SIG-M5 (cell line): Measurements from ENCODE around the gene RASA2.
"Not testable (repeated sequence)": the region's sequence is repeated elsewhere in the genome, so short reads cannot be mapped to it uniquely, and the experiment has no call there.

Source experiments
- DNase-seq: peaks from one replicate; lab custom pipeline; 2025; lab: John Stamatoyannopoulos, UW

Gene RASA2

DNA sequence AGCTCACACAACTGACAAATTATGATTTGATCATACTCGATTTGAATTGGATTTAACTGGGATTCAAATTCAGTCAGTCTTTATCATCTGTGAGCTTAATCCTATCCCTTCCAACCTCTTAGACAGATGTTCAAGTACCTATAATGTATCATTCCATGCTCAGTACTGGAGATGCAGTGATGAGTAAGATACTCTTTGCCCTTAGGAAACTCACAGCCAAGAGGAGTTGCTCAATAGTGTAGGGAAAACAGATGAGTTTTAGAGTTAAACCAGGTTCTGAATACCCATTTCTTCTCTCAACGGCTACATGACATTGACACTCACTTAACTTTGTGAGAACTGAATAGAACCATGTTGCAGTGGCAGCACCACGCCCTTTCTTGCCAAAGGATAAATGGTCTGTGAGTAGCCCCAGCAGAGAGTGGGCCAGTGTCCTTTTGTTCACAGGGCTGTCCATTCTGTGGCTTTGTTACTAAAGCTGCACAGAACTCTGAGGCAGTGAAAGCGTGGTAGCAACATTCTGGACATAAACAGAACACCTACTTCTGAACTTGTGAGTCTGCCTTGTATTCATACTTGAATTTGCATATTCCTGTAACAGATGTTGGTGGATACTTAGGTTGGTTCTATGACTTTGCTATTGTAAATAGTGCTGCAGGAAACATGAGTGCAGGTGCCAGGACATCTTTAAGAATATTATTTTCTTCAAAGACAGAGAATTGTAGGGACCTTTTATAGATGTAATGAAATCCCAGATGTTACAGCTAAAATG lies 91.6 kb downstream of the RASA2 start:
- no peak for DNase-seq

GRCh38 chr3:141594357-141594756 lies 107.5 kb downstream of the RASA2 start:
- no peak for DNase-seq

GRCh38 chr3:141597931-141598330 lies 111.1 kb downstream of the RASA2 start:
- DNase-seq, result no peak

DNA sequence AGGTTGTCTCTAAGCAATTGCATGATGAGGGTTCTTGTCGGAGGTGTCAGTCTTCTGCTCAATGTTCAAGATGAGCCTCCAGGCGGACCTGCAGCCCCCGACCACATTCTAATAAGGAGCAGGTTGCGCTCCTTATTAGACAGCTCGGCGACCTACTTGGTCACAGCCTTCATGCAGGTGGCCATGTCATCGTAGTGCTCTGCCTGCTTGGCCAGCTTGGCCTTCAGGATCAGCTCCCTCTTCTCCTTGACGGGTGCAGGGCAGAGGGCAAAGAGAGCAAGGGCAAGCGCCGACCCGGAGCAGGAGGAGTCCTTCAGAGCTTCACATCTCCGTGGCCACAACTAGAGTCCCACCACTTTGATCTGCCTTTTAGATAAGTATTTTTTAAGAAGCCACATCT lies 113.5 kb downstream of the RASA2 start:
- DNase-seq, result no peak

- no peak for DNase-seq
Observed at GRCh38 chr3:141602706-141603105, 115.9 kb downstream of the RASA2 start.

- DNase-seq, result no peak
Observed at GRCh38 chr3:141603473-141604035, 116.7 kb downstream of the RASA2 start.

DNA sequence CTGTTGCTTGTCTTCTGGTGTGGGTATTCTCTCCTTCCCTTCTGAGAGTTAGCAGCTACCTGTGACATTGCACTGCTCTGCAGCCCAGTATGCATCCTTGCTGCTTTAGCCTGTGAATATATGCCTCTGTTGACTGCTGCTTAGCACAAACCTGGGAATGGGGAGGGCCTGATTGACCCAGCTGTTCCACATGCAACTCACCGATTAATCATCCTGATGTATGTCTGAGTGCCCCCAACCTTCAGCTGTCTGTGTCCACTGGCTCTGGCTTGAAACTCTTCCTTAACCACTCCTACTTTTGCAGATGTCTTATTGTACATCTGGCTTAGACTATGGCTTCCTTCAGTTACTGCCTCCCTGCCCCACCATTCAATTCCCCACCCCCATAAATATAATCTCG lies 119.1 kb downstream of the RASA2 start:
- no peak for DNase-seq

- DNase-seq, result no peak
Observed at GRCh38 chr3:141608438-141608837, 121.6 kb downstream of the RASA2 start.

DNA sequence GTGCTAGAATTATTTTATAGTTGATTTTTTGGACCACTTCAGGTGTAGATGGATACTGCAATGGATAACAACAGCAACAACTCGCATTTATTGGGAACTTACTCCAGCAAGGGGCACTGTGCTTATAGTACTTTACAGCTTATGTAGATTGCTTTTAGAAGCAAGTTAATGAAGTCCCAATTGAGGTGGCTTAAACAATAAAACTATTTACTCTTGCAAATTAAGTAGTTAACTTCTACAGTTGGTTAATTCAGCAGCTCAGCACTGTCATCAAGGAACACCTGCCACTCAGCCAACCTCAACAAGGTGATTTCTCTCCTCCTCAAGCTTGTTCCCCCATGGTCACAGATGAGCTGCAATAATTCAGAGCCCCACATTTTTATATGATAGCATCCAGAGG lies 124.1 kb downstream of the RASA2 start:
- DNase-seq, result no peak

DNA sequence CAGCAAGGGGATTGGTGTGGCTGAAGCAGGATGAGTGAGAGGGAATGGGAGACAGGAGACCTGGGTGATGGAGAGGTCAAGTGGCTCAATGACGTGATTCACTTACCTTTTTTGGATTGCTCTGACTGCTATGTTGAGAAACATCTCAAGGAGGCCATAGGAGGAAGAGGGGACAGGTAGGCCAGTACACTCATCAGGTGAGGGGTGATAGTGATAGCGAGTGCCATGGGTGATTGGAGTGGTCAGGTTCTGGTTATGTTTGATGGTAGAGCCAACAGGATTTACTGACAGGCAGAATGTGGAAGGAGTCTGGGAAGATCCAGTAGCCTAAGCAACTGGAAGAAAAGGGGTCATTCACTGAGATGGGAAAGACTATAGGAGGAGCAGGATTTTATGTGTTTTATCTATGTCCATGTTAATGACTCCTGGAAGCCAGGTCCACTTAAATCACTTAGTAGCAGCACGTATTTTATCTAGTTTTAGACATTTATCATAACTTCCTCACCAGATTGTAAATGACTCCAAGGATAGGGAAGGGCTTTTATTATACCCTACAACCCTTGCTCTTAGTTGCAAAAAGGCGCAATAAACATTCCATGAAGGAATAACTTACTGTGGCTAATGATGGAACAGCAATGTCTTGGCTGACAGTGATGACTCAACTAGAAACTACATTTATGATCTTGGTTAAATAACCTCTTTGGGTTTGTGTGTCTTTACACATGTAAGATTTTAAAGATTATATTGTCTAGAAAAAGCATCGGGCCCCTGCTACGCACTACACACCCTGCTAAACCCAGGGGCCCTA lies 131.5 kb downstream of the RASA2 start:
- DNase-seq, result no peak

- no peak for DNase-seq
Observed at GRCh38 chr3:141618938-141619337, 132.1 kb downstream of the RASA2 start.

DNA sequence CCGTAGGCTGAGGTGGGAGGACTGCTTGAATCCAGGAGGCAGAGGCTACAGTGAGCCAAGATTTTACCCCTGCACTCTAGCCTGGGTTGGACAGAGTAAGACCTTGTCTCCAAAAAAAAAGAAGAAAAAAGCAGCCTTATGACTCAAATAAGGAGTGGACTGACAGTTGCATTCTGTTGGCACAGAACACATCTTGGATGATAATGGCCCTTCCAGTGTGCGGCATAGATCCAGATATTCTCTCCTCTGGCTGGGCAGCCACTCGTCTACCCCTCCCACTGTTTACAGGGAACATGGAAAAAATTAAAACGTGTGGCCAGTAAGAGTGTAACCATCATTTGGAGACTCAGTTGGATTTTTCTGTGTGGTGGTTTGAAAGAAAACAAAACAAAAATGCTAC lies 132.6 kb downstream of the RASA2 start:
- no peak for DNase-seq

GRCh38 chr3:141623691-141624090 lies 136.9 kb downstream of the RASA2 start:
- no peak for DNase-seq

DNA sequence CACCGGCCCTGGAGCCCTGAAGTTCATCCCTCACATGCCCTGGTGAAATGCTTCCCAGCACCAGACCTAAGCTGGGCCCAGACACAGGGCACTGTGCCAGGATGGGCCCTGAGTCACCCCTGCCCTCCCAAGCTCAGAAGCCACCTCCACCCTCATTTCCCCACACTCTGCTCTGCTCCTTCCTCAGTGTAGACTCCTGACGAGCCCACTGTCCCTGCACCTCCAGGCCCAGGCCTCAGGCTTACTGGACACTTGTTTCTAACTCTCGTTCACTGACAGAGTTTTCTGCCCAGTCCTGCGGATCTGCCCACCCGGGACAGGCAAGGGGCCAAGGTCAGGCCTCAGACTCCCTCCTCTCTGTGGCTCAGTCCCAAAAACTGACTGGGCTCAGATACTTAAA lies 138.7 kb downstream of the RASA2 start:
- no peak for DNase-seq

GRCh38 chr3:141628334-141628733 lies 141.5 kb downstream of the RASA2 start:
- not testable (repeated sequence) for DNase-seq

DNA sequence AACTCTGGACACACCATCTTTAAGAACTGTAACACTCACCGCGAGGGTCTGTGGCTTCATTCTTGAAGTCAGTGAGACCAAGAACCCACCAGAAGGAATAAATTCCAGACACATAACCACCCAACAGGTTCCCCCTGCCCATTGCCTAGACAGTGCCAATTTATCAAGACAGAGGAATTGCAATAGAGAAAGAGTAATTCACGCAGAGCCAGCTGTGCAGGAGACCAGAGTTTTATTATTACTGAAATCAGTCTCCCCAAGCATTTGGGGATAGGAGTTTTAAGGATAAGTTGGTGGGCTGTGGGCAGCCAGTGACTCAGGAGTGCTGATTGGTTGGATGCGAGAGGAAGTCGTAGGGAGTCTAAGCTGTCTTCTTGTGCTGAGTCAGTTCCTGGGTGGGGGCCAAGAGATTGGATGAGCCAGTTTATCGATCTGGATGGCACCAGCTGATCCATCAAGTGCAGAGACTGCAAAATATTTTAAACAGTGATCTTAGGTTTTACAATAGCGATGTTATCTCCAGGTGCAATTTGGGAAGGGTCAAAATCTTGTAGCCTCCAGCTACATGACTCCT lies 142.1 kb downstream of the RASA2 start:
- not testable (repeated sequence) for DNase-seq

DNA sequence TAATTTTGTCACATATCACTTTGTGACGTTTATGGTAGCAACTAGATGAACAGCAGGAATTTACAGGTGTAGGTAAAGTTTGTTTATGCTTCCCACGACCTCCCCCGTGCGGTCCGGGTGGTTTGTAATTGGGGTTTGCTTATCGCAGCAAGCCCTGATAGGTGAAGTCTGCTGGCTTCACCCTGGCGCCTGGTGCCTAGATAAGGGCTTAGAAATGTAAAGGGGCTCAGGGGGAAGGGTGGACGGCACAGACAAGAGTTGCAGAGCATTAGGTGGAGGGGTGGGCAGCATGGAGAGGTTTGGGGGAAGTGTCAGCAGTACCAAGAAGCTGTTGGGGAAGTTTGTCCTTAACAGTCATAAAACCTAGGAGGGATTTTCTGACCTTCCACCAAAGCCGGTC lies 143.1 kb downstream of the RASA2 start:
- DNase-seq, result no peak

- DNase-seq, result no peak
Observed at GRCh38 chr3:141632779-141633374, 146.1 kb downstream of the RASA2 start.

GRCh38 chr3:141642215-141642614 lies 155.4 kb downstream of the RASA2 start:
- DNase-seq, result no peak

GRCh38 chr3:141643391-141643790 lies 156.6 kb downstream of the RASA2 start:
- no peak for DNase-seq

GRCh38 chr3:141643796-141644195 lies 157.0 kb downstream of the RASA2 start:
- no peak for DNase-seq

DNA sequence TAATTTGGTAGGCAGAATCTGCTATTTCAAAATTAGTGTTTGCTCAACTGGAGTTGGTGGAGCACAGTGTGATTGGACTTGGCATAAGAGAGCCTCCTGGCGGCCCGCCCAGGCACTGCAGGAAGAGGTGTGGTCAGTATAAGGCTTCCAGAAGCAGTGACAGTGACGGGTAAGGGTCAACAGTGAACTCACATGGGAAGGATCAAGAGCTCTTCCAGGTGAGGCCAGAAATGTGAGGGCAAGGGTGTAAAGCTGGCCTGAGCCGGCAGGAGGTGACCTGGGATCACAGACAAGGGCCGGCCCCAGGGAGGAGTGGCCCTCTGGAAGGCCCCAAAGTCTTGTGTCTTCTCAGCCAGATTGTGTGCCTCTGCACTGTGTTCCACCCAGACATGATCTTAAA lies 158.1 kb downstream of the RASA2 start:
- DNase-seq, result no peak
